Left hindlimb (tissue), 1 donor: ENCODE data around the gene SH3PXD2B.

Experiments used
- DNase-seq: peaks from one replicate; pipeline ENCODE4 v3.0.0-alpha.2; 2018

The SH3PXD2B gene

GRCh38 chr5:172452398-172453205 lies 1.7 kb downstream of the SH3PXD2B start:
- DNase-seq = peak; percentile 72

- DNase-seq = peak; percentile 61
Measured at GRCh38 chr5:172451771-172452197, 2.5 kb downstream of the SH3PXD2B start.

DNA sequence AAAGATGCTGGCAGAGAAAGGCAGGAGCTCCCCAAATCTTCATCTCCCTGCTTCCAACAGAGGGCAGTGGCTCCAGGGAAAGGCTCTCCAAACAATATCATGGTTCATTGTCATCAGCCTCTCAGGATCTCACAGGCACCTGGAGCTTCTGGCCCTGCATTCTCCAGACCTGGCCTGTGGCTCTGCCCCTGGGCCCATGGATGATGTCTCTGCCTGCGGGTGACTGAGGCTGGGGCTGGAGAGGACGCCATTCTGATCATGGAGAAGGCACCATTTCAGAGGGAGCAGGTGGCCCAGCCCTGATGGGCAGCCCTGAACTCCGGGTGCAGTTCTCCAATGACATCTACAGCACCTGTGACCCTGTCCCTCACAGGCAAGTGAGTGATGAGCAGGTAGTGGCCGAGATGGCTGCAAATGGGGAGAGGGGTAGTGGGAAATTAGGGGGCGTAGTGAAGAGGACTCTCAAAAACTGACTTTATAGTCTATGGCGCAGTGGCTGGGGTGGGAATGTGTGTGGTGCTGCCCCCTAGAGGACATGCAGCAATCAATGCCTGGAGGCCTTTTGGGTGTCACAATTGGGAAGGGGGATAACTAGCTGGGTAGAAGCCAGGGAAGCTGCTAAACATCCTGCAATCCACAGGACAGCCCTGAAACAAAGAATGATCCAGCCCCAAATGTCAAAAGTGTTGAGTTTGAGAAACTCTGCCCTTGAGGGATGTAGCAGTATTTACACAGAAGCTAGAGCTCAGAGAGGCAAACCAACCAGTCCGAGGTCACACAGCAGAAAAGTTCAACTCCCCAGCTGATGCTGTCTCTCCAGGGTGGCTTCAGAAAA lies 3.2 kb downstream of the SH3PXD2B start:
- DNase-seq = no peak

DNA sequence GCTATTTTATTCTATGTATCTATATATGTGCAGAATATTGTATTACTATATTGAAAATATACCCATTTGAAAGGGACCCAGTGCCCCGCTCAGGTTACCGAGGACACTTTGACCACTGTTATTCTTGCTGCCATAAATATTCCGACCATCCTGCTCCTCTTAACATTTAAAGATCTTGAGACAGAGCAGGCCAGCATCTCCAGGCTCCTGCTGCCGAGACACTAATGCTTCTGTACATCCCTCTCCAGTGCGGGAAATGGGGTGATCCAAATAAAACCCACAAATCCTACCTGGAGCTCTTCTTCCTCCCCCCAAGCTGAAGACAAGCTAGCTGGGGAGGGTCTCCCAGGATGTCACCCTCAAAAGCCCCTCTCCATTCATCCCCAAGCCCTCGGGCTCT lies 3.9 kb downstream of the SH3PXD2B start:
- DNase-seq = no peak

- no peak for DNase-seq
Measured at GRCh38 chr5:172448999-172449398, 5.3 kb downstream of the SH3PXD2B start.

GRCh38 chr5:172447646-172448365 lies 6.5 kb downstream of the SH3PXD2B start:
- DNase-seq = no peak

DNA sequence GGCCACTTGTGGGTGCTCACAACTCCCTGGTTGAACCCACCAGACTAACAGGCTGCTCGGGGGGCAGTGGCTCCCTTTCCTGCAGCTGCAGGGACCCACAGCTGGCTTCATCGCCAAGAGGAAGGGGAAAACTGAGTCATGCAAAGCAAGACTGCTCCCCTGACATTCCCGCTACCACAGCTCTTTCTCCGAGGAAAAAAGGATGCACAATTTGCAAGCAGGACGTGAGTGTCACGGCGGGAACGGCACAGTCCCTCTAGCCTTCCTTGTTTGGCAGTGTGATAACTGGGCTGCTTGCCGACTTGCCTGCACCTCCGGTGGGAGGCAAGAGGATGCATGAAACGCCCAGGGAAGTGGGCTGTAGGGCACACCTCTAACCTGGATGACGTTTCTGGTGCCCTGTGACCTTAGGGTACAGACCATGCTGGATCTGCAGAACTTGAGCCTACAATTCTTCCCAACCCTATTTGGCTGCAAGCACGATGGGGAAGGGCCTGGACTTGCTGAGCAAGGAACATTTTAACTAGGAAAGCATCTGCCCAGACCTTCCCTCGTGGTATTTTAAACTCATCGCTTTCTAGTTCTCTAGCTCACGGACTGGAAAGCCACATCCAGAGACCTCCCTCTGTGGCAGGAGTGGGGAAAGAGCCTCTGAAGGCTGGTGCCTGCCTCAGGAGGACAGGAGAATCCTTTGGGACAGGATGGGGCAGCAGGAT lies 7.8 kb downstream of the SH3PXD2B start:
- DNase-seq = no peak

DNA sequence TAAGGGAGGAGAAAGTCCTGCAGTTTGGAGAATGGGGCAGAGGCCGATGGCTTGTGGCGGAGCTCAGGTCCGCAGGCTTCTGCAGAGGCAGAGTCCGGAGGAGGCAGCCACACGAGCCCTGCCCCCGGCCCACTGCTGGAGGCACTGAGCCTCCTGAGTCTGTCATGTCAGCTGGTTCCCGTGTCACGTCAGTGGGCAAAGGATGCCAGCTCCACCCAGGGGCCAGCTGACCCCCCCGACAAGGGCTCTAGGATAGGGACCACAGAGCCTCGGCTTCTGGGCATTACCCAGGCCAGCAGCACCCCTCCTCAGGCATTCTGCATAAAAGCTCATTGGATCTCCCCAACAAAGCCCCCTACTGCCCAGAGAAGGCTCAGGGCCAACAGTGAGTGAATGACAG lies 8.5 kb downstream of the SH3PXD2B start:
- no peak for DNase-seq

DNA sequence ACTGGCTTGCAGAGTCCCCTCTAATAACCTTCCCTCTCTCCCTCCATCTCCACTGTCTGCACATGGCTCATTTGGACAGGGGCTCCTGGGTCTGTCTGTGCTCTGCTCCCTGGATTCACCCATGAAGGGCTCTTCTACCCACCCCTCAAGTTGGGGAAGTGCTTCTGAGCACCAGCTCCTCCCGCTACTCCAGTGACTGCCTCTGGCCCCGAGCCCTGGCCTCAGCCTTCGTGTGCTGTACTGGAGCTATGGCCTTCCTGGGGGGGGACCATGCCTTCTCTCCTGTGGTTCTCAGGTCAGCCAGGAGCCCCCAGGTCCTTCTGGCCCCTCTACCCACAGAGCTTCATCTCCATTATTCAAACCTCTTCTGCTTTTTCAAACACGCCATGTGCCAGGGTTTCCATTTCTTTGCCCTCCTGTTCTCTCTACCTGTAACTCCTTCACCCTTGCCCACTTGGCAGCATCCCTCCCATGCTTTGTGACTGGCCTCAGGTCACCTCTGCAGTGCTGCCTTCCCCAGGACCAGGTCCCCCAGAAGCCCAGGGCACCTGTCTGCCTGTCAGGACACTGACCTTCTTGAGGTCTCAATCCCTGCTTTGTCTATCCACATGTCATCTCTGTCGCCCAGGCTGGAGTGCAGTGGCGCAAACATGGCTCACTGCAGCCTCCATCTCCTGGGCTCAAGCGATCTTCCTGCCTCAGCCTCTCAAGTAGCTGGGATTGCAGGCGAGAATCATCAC lies 9.5 kb downstream of the SH3PXD2B start:
- DNase-seq = no peak

DNA sequence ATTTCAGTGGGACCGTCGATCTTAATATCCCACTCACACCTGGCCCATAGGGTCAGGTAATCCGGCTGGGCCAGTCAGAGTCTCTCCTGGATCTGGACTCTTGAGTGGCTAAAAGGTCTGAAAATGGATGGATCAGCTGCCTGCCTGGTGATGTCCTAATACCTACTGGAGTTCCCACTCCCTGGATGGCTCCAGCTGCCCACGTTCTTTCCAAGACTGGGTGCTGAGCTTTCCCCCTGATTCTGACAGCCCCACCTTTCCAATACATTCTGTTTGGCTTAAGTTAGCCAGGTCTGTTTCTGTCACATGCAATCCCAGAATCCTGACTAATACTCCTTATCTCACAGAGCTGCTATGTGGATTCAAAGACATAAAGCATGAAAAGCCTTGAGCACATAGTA lies 10.2 kb downstream of the SH3PXD2B start:
- no peak for DNase-seq

DNA sequence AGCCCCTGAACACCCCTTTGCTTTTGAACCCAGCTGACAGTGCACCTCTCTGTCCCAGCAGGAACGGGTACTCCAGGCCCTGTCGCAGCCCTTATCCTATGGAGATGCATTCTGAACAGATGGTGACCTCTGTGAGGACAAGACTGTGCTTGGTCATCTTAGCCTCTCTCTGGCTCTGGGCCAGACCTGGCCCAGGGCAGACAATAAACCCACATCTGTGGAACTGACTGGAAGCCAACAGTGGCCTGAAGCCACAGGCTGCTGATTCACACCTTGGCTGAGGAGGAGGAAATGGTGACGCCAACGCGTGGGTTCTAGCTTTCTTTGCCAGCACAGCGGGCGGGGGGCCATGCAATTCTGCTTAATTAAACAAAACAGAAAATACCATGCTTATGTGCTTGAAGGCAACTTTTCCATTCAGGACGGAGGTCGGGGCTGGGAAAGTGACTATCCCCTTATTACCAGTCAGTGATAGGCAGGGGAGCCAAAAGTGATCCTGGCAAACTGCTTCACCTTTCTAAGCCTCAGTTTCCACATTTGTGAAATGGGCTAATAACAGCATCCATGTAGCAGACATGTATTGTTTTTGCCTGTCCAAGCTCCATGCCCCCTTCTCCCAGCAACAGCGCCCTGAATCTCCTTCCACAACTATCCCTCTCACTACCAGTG lies 10.8 kb downstream of the SH3PXD2B start:
- peak; percentile 79 for DNase-seq

- DNase-seq = no peak
Measured at GRCh38 chr5:172442592-172442991, 11.7 kb downstream of the SH3PXD2B start.

- no peak for DNase-seq
Measured at GRCh38 chr5:172441262-172441751, 13.0 kb downstream of the SH3PXD2B start.

DNA sequence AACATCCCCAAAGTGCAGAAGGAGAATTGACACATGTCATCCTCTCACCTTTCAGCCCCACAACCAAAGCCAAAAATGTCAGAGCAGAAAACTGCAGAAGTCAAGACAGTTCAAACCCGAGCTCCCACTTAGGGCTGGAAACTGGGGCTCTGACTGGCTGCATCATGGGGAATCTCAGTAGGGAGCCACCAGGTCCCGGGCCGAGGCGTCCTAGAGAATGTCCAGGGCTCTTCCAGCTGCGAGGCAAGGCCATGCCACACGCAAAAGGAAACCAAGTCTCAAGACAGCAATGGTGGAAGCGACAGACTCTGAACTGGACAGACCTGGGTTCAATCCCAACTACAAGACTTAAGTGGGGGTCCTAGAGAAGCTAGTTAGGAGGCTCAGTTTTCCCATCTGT lies 13.8 kb downstream of the SH3PXD2B start:
- no peak for DNase-seq

GRCh38 chr5:172439785-172440477 lies 14.4 kb downstream of the SH3PXD2B start:
- peak; percentile 85 for DNase-seq

- DNase-seq = no peak
Measured at GRCh38 chr5:172438319-172438668, 16.0 kb downstream of the SH3PXD2B start.

DNA sequence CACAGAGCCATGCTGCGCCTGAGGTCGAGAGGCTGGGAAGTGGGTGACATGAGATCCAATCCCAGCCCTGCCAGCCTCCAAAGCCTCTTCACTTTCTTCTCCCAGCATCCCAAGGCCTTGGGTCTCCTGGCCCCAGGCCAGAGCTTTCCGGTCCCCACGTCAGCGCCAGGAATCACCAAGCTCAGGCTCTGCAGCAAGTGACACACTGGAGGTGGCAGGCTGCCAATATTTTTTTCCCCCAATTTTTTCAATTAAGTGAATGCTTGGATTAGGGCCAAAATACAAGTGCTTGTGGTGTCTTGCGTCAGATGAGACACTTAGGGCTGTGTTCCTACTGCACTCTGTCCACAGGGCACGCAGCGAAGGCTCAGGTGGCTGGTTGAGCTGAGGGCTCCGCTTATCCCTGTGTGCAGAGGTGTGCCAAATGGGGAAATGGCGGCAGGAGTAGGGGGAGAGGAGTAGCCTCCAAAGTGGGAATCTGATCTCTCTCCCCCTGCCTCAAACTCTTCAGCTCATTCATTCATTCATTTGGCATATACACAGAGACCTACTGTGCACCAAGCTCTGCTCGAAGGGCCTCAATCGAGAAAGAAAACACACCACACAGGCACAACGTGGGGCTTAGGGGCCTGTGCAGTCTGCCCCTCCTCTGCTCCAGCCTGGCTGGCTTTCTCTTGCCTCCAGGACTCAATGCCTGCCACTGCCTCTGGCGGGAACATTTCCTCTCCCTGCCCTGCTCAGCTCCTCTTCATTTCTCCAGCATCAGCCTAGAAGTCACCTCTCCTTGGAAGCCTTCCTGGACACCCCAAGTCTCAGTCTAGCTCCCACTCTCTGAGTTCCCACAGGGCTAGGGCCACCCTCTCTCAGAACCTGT lies 16.6 kb downstream of the SH3PXD2B start:
- DNase-seq = peak; percentile 78

DNA sequence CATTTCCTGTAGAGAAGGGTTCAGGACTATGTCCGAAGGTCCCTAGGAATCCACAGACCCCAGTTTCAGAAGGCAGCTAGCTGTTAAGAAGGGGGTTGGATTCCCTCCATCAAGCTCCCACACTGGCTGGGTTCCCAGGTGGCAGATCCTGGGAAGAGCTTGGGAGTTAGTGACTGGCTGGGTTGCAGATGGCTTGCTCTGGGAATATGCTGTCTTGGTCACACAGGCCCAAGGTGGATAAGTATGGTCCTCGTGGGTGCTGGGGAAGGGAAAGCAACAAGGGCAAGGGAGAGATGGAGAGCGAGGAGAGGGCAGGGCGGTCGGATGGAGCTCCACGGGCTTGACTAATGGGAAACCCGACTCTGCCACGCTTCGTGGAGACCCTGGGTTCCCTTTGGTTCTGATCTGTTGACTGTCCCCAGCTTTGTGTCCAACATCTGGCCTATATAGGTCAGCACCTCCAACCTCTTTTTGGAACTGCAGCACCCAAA lies 17.4 kb downstream of the SH3PXD2B start:
- DNase-seq = no peak
